Testis (tissue), 2 donors: ENCODE results near the gene FHL2.

Experiments
- CTCF ChIP-seq, 3 experiments: fragments of 450-650 bp in 2 of 3; fragments of 200-600 bp in 1 of 3; sonication (generic) in 1 of 3; IDR thresholded peaks; one replicate each; pipeline ENCODE4 v1.5.1; 2016 to 2019; ENCODE audit warnings: antibody characterized with exemption in 3 of 3, mild to moderate bottlenecking in 2 of 3, moderate library complexity in 1 of 3
- POLR2A ChIP-seq: fragments of 450-650 bp; IDR thresholded peaks from one replicate; pipeline ENCODE4 v1.6.1; 2017; ENCODE audit warnings: antibody characterized with exemption, mild to moderate bottlenecking, moderate library complexity

GRCh38 chr2:105426626-105427292 is 27.9 kb upstream of the FHL2 start:
- TF ChIP-seq POLR2A (no peak), CTCF (IDR thresholded peaks at IDR 0.05) (no peak)
